Pancreas (tissue), 10 donors: Measurements from ENCODE around the gene KAT6B. TPM values are rescaled to one million over a fixed set of nuclear protein-coding genes. Genes with fewer than 3 reads are reported as not detected.
A peak's percentile ranks its signal among the peaks of the same experiment; 100 is the strongest.

ENCODE experiments used
- ATAC-seq, 4 donors: fragments of 200-7000 bp; cut with Tn5 transposase; one replicate each; pipeline versions ENCODE4 v1.8.0 to v1.9.1; 2020; ENCODE audit warnings: mild to moderate bottlenecking in 4 of 4, moderate library complexity in 4 of 4
- DNase-seq, 6 donors: peaks; one replicate each; pipeline ENCODE4 v3.0.0-alpha.2; 2020
- FAIRE-seq: peaks from 2 replicates; lab custom pipeline; 2012; peaks lifted over from hg19 to GRCh38; lab: Jason Lieb, UNC
- H3K27ac ChIP-seq, 4 donors: fragments of 200-600 bp; sonication (generic); 1 replicate in 3 of 4; 2 replicates in 1 of 4; pipeline versions ENCODE4 v1.5.0 to v1.8.0; 2020
- H3K27me3 ChIP-seq, 4 donors: fragments of 200-600 bp; one replicate each; pipeline ENCODE4 v1.8.0; 2021
- H3K36me3 ChIP-seq, 3 donors: fragments of 200-600 bp; sonication (generic) in 1 of 3; one replicate each; pipeline versions ENCODE4 v1.5.0 to v1.8.0; 2020 to 2021
- H3K4me1 ChIP-seq, 3 donors: fragments of 200-600 bp; one replicate each; pipeline ENCODE4 v1.8.0; 2021
- H3K4me3 ChIP-seq, 4 donors: fragments of 200-600 bp; sonication (generic) in 2 of 4; one replicate each; pipeline versions ENCODE4 v1.5.0 to v1.8.0; 2020 to 2021
- H3K9me3 ChIP-seq, 4 donors: fragments of 200-600 bp; one replicate each; pipeline ENCODE4 v1.8.0; 2021
- WGBS, 2 donors: extraction: QIAGEN DNeasy Blood & Tissue Kit; methylation state at CpG; one replicate each; pipeline ENCODE4 v1.1.7; 2013; 5-methylcytosine and 5-hydroxymethylcytosine counted together
- intact Hi-C, 3 donors: fragments of 100-400 bp; cut with DNase I; formaldehyde crosslinking; loops; one replicate each; pipeline versions ENCODE4 v1.11.1 to v1.14.2; 2022
- polyA plus RNA-seq, 2 donors: library from polyadenylated mRNA; stranded (reverse); fragments of 200-250 nt; gene quantifications; one replicate each; pipeline ENCODE4 v1.2.3, GENCODE V29; 2013
- total RNA-seq, 6 donors: library from RNA; stranded (reverse); fragmentation: NEBNext Ultra II Directional in 4 of 6; extraction: Animal tissue kit (Norgen Biotek cat#: 25700) in 4 of 6; gene quantifications; one replicate each; pipeline versions ENCODE4 v1.2.1 to v1.2.4, GENCODE V29; 2021 to 2023
- TF ChIP-seq, protein P1 (sequence below), 4 donors: fragments of 200-600 bp; sonication (generic) in 3 of 4; IDR thresholded peaks; one replicate each; pipeline versions ENCODE4 v1.5.0 to v1.8.0; 2021; ENCODE audit warnings: antibody characterized with exemption in 4 of 4
- donor health status: healthy with polysubstance abuse.
- donor health status: DM: no; HTN: no; CAD: no; lungs with moderate emphysema.
- donor health status: DM: no; HTN: no; CAD: no.
- donor health status: control.
- donor health status: control.
- donor health status: Bipolar disorder and iron deficiency.
- donor health status: DM: yes; HTN: yes; CAD: no.
- donor health status: DM: no; HTN: no; CAD: no.
- donor health status: DM: no; HTN: no; CAD: no.
- donor health status: DM: yes; HTN: yes; CAD: no.

Gene KAT6B
- total and polyA plus RNA-seq, 8 donors = 7.6 to 28.6 (median 18.1) TPM

DNA sequence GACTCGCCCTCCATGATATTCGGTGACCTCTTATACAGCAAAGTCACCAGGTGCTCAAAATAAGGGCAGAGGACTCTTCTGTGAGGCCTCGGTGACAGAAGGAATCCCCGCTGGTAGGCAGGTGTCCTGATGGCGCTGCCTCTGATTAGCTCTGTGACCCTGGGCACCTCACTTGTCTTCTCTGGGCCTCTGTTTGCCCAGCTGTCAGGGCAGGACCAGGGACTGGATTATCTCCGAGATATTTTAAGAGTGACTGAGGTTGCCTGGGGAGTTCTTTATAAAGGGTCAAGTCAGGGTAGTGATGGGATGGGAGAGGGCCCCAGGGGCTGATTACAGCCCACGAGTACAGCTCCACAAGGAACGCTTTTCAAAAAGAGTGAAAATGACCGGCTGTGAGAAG is 214.2 kb downstream of the KAT6B start:
- H3K27me3 ChIP-seq = no peaks in the 10 kb centered on the region
- no peaks in the 10 kb centered on the region for H3K36me3 ChIP-seq
- FAIRE-seq (no peak), ATAC-seq (no peak), DNase-seq (peak in 1 of 6 donors; percentile 15)
- intact Hi-C loops = no loop called here
- H3K27ac ChIP-seq = no peak overlapping the region
- H3K4me1 ChIP-seq = no peaks in the 10 kb centered on the region
- WGBS, 2 donors = 75 to 80% methylated on average over 9 of the region's 9 CpGs
- no peak overlapping the region for H3K4me3 ChIP-seq
- no peaks in the 10 kb centered on the region for H3K9me3 ChIP-seq
- TF ChIP-seq, protein P1, sequence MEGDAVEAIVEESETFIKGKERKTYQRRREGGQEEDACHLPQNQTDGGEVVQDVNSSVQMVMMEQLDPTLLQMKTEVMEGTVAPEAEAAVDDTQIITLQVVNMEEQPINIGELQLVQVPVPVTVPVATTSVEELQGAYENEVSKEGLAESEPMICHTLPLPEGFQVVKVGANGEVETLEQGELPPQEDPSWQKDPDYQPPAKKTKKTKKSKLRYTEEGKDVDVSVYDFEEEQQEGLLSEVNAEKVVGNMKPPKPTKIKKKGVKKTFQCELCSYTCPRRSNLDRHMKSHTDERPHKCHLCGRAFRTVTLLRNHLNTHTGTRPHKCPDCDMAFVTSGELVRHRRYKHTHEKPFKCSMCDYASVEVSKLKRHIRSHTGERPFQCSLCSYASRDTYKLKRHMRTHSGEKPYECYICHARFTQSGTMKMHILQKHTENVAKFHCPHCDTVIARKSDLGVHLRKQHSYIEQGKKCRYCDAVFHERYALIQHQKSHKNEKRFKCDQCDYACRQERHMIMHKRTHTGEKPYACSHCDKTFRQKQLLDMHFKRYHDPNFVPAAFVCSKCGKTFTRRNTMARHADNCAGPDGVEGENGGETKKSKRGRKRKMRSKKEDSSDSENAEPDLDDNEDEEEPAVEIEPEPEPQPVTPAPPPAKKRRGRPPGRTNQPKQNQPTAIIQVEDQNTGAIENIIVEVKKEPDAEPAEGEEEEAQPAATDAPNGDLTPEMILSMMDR (IDR thresholded peaks at IDR 0.05) = no peak

DNA sequence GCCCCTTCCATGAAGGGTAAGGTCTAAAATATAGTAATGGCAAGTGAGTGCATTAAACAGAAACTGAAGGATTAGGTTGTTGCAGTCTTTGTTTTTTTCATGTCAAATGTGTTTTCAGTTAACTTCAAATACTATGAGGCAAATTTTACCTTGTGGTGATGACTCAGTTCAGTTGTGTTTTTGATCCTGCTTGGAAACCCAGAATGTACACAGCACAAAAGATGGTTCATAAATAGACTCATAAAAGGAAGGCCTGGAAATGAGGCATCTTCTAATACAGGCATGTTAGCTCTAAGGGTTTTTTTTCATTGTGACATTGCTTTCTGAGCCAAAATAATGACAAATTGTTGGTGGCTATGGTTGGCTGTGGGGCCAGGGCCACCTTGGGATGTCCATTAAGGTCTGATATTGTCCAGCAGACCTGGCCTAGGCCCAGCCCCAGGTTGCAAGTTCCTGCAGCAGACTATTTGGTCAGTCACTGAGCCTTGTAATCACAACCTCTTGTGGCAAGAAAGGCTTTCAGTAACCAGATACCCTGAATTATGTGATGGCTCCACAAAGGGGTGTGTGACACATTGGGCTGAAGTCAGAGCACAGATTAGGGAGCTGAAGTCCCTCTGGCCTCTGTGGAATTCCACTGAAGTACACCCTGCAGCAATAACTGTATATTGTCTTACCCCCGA is 216.0 kb downstream of the KAT6B start:
- no peaks in the 10 kb centered on the region for H3K27me3 ChIP-seq
- no peaks in the 10 kb centered on the region for H3K36me3 ChIP-seq
- H3K4me1 ChIP-seq = no peaks in the 10 kb centered on the region
- intact Hi-C loops = no loop called here
- H3K27ac ChIP-seq = no peak overlapping the region
- ATAC-seq = peak in 2 of 4 donors; percentile 24 to 33
- DNase-seq = peak in 1 of 6 donors; percentile 35
- TF ChIP-seq, protein P1 (IDR thresholded peaks at IDR 0.05) = no peak
- WGBS, 2 donors = 95 to 98% methylated on average over 1 of the region's 1 CpG
- FAIRE-seq = no peak
- no peak overlapping the region for H3K4me3 ChIP-seq
- H3K9me3 ChIP-seq = no peaks in the 10 kb centered on the region

DNA sequence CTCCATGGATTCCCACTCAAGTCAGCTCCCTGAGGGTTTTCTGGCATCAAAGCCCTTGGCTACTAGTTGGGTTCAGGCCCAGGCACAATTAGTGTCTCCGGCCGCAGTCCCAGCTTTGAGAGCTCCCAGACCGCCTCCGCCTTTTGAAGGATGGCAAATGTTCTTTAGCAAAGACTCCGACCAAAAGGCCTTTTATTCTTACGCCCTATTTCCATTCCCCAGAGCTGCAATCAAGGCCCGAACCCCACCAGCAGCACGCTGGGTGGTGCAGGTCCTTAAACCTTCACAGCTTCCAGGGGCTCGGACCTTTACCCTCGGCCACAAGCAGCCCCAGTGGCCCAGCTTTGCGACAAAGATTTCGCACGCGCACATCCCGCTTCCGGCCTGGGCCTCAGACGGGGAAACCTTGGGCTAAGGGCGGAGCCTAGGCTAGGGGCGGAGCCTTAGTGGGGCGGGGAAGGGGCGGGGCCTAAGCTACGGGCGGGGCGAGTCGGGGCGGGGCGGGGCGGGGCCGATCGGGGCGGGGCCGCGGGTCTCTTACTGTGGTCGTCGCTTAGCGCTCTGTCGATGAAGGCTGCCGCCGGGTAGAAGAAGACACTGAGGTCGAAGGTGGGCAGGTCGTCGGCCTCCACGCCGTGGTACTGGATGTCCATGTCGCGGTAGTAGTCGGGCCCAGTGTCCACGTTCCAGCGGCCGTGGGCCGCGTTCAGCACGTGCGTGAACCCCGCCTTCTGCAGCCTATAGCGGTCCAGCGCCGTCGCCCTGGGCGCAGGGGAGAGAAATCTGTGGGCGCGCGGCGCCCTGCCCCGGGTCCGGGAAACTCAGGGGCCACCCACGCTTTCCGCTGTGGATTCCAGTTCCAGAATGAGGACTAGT is 217.1 kb downstream of the KAT6B start:
- H3K9me3 ChIP-seq = no peaks in the 10 kb centered on the region
- 54 to 64% methylated on average over 51 to 68 of the region's 68 CpGs for WGBS, 2 donors
- TF ChIP-seq, protein P1 (IDR thresholded peaks at IDR 0.05) = no peak
- H3K4me3 ChIP-seq = no peak overlapping the region
- FAIRE-seq (no peak), ATAC-seq (peak in 1 of 4 donors; percentile 44), DNase-seq (peak in 1 of 6 donors; percentile 54)
- H3K4me1 ChIP-seq = no peaks in the 10 kb centered on the region
- H3K27me3 ChIP-seq = no peaks in the 10 kb centered on the region
- no peaks in the 10 kb centered on the region for H3K36me3 ChIP-seq
- intact Hi-C loops = no loop called here
- H3K27ac ChIP-seq = no peak overlapping the region

- peak in 2 of 6 donors; percentile 16 to 37 for DNase-seq
Observed at GRCh38 chr10:75048669-75049098, 222.3 kb downstream of the KAT6B start.

More at GRCh38 chr10:75048669-75049098, 222.3 kb downstream of the KAT6B start:
- TF ChIP-seq, protein P1 (IDR thresholded peaks at IDR 0.05) = no peak
- Histone ChIP-seq H3K4me1 (no peaks in the 10 kb centered on the region), H3K27ac (no peak overlapping the region), H3K36me3 (no peaks in the 10 kb centered on the region), H3K4me3 (no peak overlapping the region), H3K27me3 (no peaks in the 10 kb centered on the region), H3K9me3 (no peaks in the 10 kb centered on the region)
- 47 to 57% methylated on average over 9 of the region's 9 CpGs for WGBS, 2 donors
- intact Hi-C loops = no loop called here
- ATAC-seq (peak; percentile 17 to 73 (median 67)), FAIRE-seq (no peak)
